ENCODE results near the gene CHD3. TPM values are rescaled to one million over a fixed set of nuclear protein-coding genes. Genes with fewer than 3 reads are reported as not detected.

Gene CHD3
- total and polyA plus RNA-seq, 2 experiments from 2014 or later, result 2.9 to 9.7 TPM

- H3K36me3 Mint-ChIP-seq (ENCODE audit: low read depth), result no peaks in the 10 kb centered on the region
- 0 out of 2 replicates have a peak, but pooled peaks cover 5% of the 10 kb centered on the region for H3K9me2 ChIP-seq (ENCODE audit: insufficient read depth)
- DNase-seq (ENCODE audit: low spot score), result no peak
- no peaks in the 10 kb centered on the region for H4K20me1 ChIP-seq (replicated peaks; ENCODE audit: insufficient read depth)
- no peak overlapping the region for H3K4me2 ChIP-seq
- no peaks in the 10 kb centered on the region for H3K79me2 ChIP-seq (replicated peaks; ENCODE audit: insufficient read depth)
- no peaks in the 10 kb centered on the region for H3K9me3 Mint-ChIP-seq
- H3K4me1 Mint-ChIP-seq, result peaks cover 3% of the 10 kb centered on the region
- no peak overlapping the region for H2AFZ ChIP-seq
- no peaks in the 10 kb centered on the region for H3K36me3 ChIP-seq (ENCODE audit: insufficient read depth)
- no peaks in the 10 kb centered on the region for H3K4me1 ChIP-seq (ENCODE audit: insufficient read depth)
- no peaks in the 10 kb centered on the region for H3F3A ChIP-seq (replicated peaks; ENCODE audit: low read depth)
- no peak overlapping the region for H3K4me3 Mint-ChIP-seq
- ATAC-seq, result no peak
- no peak overlapping the region for H3K4me3 ChIP-seq
- H3K27ac ChIP-seq (ENCODE audit: low read depth), result no peak overlapping the region
- H3K27me3 ChIP-seq (ENCODE audit: insufficient read depth), result no peaks in the 10 kb centered on the region
- H3K27ac Mint-ChIP-seq, result no peak overlapping the region
- no peak for TF ChIP-seq JUNB (IDR thresholded peaks at IDR 0.05; ENCODE audit: unreplicated experiment)
- TF ChIP-seq ETS1 (IDR thresholded peaks at IDR 0.05), result no peak
- TF ChIP-seq EZH2 (IDR thresholded peaks at IDR 0.05; ENCODE audit: low read depth, unreplicated experiment), result no peak
- TF ChIP-seq ZNF462 (CRISPR knock-in tag; IDR thresholded peaks at IDR 0.05), result no peak
- no peak for TF ChIP-seq NANOG (IDR thresholded peaks at IDR 0.05; ENCODE audit: borderline replicate concordance)
- TF ChIP-seq ZNF331 (CRISPR knock-in tag; IDR thresholded peaks at IDR 0.05; ENCODE audit: low read depth), result no peak
- no peak for TF ChIP-seq ZNF114 (CRISPR knock-in tag; IDR thresholded peaks at IDR 0.05)
- TF ChIP-seq REST (IDR thresholded peaks at IDR 0.05; ENCODE audit: unreplicated experiment), result no peak
- H3K27me3 Mint-ChIP-seq (ENCODE audit: insufficient read depth, low read depth, poor library complexity), result peaks cover 4% of the 10 kb centered on the region
These were observed 67.0 kb downstream of the CHD3 start for GRCh38 chr17:7955414-7956227.

Data from GM23338 (cell line).